Endothelial cell of umbilical vein (primary cell): ENCODE data around the gene GATA2. TPM values are rescaled to one million over a fixed set of nuclear protein-coding genes. Genes with fewer than 3 reads are reported as not detected.

Source experiments
- BruUV-seq: library from RNA; stranded (reverse); fragments of 400-500 nt; replicated peaks from 2 replicates; lab custom pipeline; 2021; lab: Mats Ljungman, UMichigan
- CTCF ChIA-PET: fragments of 300-600, 350-600 bp; sonication (Branson Sonifier 250); formaldehyde crosslinking; loops from one replicate; lab custom pipeline; 2021; ENCODE audit warnings: antibody characterized with exemption, inconsistent platforms; lab: Charles Lee
- POLR2A ChIA-PET: fragments of 300-600, 350-600 bp; sonication (Branson Sonifier 250); formaldehyde crosslinking; loops from one replicate; lab custom pipeline; 2021; ENCODE audit warnings: antibody characterized with exemption, inconsistent platforms; lab: Charles Lee
- DNase-seq: peaks from one replicate; pipeline ENCODE4 v3.0.0-alpha.2; 2011; ENCODE audit warnings: low read depth, low spot score
- FAIRE-seq: peaks from 2 replicates; lab custom pipeline; 2011; peaks lifted over from hg19 to GRCh38; lab: Jason Lieb, UNC
- H2AFZ ChIP-seq: 2 replicates; pipeline ENCODE4 v1.6.0; 2012; ENCODE audit warnings: low read depth, low read length, control low read depth, inconsistent platforms
- H3K27ac ChIP-seq: 2 replicates; pipeline ENCODE4 v1.5.1; 2011; ENCODE audit warnings: low read depth, mild to moderate bottlenecking, control low read depth, low read length, moderate library complexity; ENCODE audit not compliant: insufficient read depth
- H3K27me3 ChIP-seq, 2 experiments: 2 replicates each; pipeline versions ENCODE4 v1.6.0 to v1.6.1; 2011; ENCODE audit warnings: low read length in 2 of 2, mixed read lengths in 1 of 2; ENCODE audit not compliant: control insufficient read depth in 2 of 2, insufficient read depth in 2 of 2
- H3K36me3 ChIP-seq, 2 experiments: 2 replicates in 1 of 2; 3 replicates in 1 of 2; pipeline ENCODE4 v1.5.1; 2011; ENCODE audit warnings: low read length in 2 of 2, mild to moderate bottlenecking in 1 of 2, moderate library complexity in 1 of 2; ENCODE audit not compliant: control insufficient read depth in 2 of 2, insufficient read depth in 2 of 2; ENCODE audit errors: extremely low read depth in 1 of 2
- H3K4me1 ChIP-seq: 3 replicates; pipeline ENCODE4 v1.5.1; 2011; ENCODE audit warnings: mild to moderate bottlenecking, low read length; ENCODE audit not compliant: control insufficient read depth, insufficient read depth; ENCODE audit errors: extremely low read depth
- H3K4me2 ChIP-seq: 2 replicates; pipeline ENCODE4 v1.6.1; 2011; ENCODE audit warnings: low read length, control low read depth, mixed read lengths; ENCODE audit not compliant: insufficient read depth
- H3K4me3 ChIP-seq, 3 experiments: fragments of 200-600 bp in 1 of 3; sonication (generic), shearing (Covaris generic) in 1 of 3; replicated peaks in 1 of 3; 2 replicates each; pipeline ENCODE4 v1.5.1; 2011 to 2016; ENCODE audit warnings: control low read depth in 3 of 3, low read length in 3 of 3, mild to moderate bottlenecking in 2 of 3, inconsistent platforms in 1 of 3, low read depth in 1 of 3, moderate library complexity in 1 of 3; ENCODE audit not compliant: insufficient read depth in 1 of 3
- H3K79me2 ChIP-seq: 2 replicates; pipeline ENCODE4 v1.6.0; 2012; ENCODE audit warnings: low read length, inconsistent platforms; ENCODE audit not compliant: control insufficient read depth, insufficient read depth
- H3K9ac ChIP-seq: replicated peaks from 2 replicates; pipeline ENCODE3; 2011; ENCODE audit warnings: low read length, control low read depth; ENCODE audit not compliant: insufficient read depth; ENCODE audit errors: extremely low read depth
- H3K9me1 ChIP-seq: replicated peaks from 3 replicates; pipeline ENCODE4 v1.6.0; 2011; ENCODE audit warnings: mild to moderate bottlenecking, low read length; ENCODE audit not compliant: control insufficient read depth, insufficient read depth; ENCODE audit errors: extremely low read depth
- H3K9me3 ChIP-seq: replicated peaks from 2 replicates; pipeline ENCODE4 v1.5.1; 2012; ENCODE audit warnings: low read length, inconsistent platforms; ENCODE audit not compliant: control insufficient read depth, insufficient read depth
- H4K20me1 ChIP-seq: replicated peaks from 2 replicates; pipeline ENCODE3; 2011; ENCODE audit warnings: mild to moderate bottlenecking, low read length; ENCODE audit not compliant: control insufficient read depth, insufficient read depth; ENCODE audit errors: extremely low read depth
- CTCF ChIP-seq, 2 donors: IDR thresholded peaks; 1 replicate in 1 of 2; 2 replicates in 1 of 2; pipeline ENCODE4 v1.5.1; 2011; ENCODE audit warnings: low read length in 2 of 2, mild to moderate bottlenecking in 2 of 2, moderate library complexity in 2 of 2, control low read depth in 1 of 2, inconsistent platforms in 1 of 2, low read depth in 1 of 2; ENCODE audit not compliant: insufficient read depth in 1 of 2; ENCODE audit errors: extremely low read depth in 1 of 2
- FOS ChIP-seq: IDR thresholded peaks from 2 replicates; pipeline ENCODE4 v1.6.1; 2011; ENCODE audit warnings: mild to moderate bottlenecking, low read length, moderate library complexity, borderline replicate concordance; ENCODE audit not compliant: insufficient read depth
- GATA2 ChIP-seq: IDR thresholded peaks from 2 replicates; pipeline ENCODE4 v1.7.0; 2011; ENCODE audit warnings: low read depth, mild to moderate bottlenecking, moderate library complexity, mixed read lengths, low read length; ENCODE audit not compliant: insufficient read length, insufficient read depth
- JUN ChIP-seq: IDR thresholded peaks from 2 replicates; pipeline ENCODE4 v1.6.1; 2011; ENCODE audit warnings: borderline replicate concordance, low read depth; ENCODE audit not compliant: insufficient read length, insufficient read depth
- MYC ChIP-seq: IDR thresholded peaks from one replicate; pipeline ENCODE4 v1.6.1; 2011; ENCODE audit warnings: mild to moderate bottlenecking, low read depth, low read length
- POLR2A ChIP-seq: IDR thresholded peaks from 2 replicates; pipeline ENCODE4 v1.6.1; 2012; ENCODE audit warnings: low read depth, mild to moderate bottlenecking, control low read depth, low read length
- POLR2AphosphoS5 ChIP-seq: IDR thresholded peaks from 2 replicates; pipeline ENCODE4 v1.6.1; 2012; ENCODE audit warnings: low read depth, mild to moderate bottlenecking, control low read depth, low read length, moderate library complexity; ENCODE audit not compliant: insufficient read depth
- dilution Hi-C: fragments of 300-500 bp; cut with MboI; formaldehyde crosslinking; loops from one replicate; pipeline ENCODE4 v1.15.0; 2019; ENCODE audit warnings: low sequenced_read_pairs; ENCODE audit not compliant: extremely low pct_ligation_motif_present
- intact Hi-C: fragments of 100-400 bp; cut with micrococcal nuclease; formaldehyde crosslinking; loops from one replicate; pipeline ENCODE4 v1.10.0; 2022
- polyA plus RNA-seq, 4 experiments: library from polyadenylated mRNA; depleted of rRNA in 3 of 4; stranded (reverse) in 3 of 4; unstranded in 1 of 4; fragments of >200 nt; gene quantifications; 2 replicates each; pipeline versions ENCODE4 v1.2.1 to v1.2.3, GENCODE V29; 2011 to 2012; ENCODE audit warnings: missing spikeins in 1 of 4
- total RNA-seq: library from RNA; stranded (reverse); gene quantifications from 2 replicates; pipeline ENCODE4 v1.2.3, GENCODE V29; 2021
- TF ChIP-seq, protein P1 (sequence below): IDR thresholded peaks from 2 replicates; pipeline ENCODE4 v1.6.1; 2011; ENCODE audit not compliant: insufficient read depth, insufficient read length

The GATA2 gene
- total and polyA plus RNA-seq, 2 donors (not counting 3 experiments of a cell fraction or from before 2014, with no cell fraction given): 28.8 to 62.2 TPM

DNA sequence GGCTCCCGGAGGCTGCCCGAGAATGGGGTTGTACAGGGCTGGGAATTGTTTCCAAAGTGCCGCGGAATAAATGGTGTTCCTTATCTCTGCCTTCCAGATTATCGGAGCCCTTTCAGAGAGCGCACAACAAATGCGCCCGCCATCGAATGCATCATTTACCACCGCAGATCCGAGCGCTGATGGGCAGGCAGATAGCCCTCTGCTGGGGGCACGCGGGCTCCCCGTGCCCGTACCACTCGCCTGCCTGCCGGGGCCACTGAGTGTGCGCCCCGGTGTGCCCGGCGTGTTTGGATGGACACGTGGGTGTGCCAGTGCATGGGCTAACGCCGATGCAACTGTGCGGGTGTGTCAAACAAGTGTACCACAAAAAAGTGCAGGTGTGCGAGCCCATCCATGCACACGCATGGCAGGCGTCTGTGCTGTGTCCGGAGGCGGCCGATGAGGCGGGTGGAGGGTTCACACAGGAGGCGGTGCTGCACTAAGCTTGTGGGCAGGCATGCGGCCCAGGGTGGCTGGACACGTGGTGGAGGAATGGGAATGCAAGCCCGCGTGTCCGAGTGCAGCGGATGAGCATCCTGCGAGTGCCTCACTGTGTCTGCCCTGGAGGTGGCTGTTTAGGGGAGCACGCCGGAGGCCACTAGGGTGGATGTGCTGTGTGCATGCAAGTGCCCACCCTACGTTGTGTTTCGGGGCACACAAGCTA is 3.8 kb upstream of the GATA2 start:
- peak; percentile 85 for FAIRE-seq

More for the DNA sequence above, 3.8 kb upstream of the GATA2 start:
- intact Hi-C loops (loop anchor here (1.0 to 5.0 kb wide), 4 partner anchors 14 to 325 kb away; no protein-coding TSS in a partner anchor), dilution Hi-C loops (no loop called here)
- no peaks in the 10 kb centered on the region for H3K36me3 ChIP-seq
- H3K4me1 ChIP-seq: peaks cover 13% of the 10 kb centered on the region
- no peak overlapping the region for H2AFZ ChIP-seq
- H3K79me2 ChIP-seq: peaks cover 41% of the 10 kb centered on the region
- H3K4me2 ChIP-seq: peak overlapping the region; percentile 23
- no peak overlapping the region for H3K27ac ChIP-seq
- ChIA-PET CTCF (interaction anchor here (0.9 to 5.3 kb wide), 14 partner anchors 7 to 190 kb away, joined by 3 to 52 read pairs (median 6); no protein-coding TSS in a partner anchor), POLR2A (no interaction called here)
- no peaks in the 10 kb centered on the region for H3K9me1 ChIP-seq
- H4K20me1 ChIP-seq: no peaks in the 10 kb centered on the region
- DNase-seq: peak; percentile 47
- no peak overlapping the region for H3K4me3 ChIP-seq
- TF ChIP-seq JUN (no peak), CTCF (IDR thresholded peaks at IDR 0.05; ENCODE audit: extremely low read depth in 1 of 2, insufficient read depth in 1 of 2, low read depth in 1 of 2, low read length in 2 of 2) (no peak), FOS (no peak), MYC (no peak), POLR2AphosphoS5 (no peak), POLR2A (no peak), GATA2 (no peak)
- TF ChIP-seq, protein P1, sequence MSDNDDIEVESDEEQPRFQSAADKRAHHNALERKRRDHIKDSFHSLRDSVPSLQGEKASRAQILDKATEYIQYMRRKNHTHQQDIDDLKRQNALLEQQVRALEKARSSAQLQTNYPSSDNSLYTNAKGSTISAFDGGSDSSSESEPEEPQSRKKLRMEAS: peak; percentile 26
- no TSS peak for BruUV-seq
- H3K9me3 ChIP-seq: no peaks in the 10 kb centered on the region
- no peak overlapping the region for H3K9ac ChIP-seq
- no peaks in the 10 kb centered on the region for H3K27me3 ChIP-seq
